ENCODE data around the gene PSTPIP2. TPM values are rescaled to one million over a fixed set of nuclear protein-coding genes. Genes with fewer than 3 reads are reported as not detected.

Gene PSTPIP2
- total and polyA plus RNA-seq, 2 of the 13 experiments (the other 11 are each of a cell fraction or from before 2014, with no cell fraction given), result 0.25 to 0.27 TPM

DNA sequence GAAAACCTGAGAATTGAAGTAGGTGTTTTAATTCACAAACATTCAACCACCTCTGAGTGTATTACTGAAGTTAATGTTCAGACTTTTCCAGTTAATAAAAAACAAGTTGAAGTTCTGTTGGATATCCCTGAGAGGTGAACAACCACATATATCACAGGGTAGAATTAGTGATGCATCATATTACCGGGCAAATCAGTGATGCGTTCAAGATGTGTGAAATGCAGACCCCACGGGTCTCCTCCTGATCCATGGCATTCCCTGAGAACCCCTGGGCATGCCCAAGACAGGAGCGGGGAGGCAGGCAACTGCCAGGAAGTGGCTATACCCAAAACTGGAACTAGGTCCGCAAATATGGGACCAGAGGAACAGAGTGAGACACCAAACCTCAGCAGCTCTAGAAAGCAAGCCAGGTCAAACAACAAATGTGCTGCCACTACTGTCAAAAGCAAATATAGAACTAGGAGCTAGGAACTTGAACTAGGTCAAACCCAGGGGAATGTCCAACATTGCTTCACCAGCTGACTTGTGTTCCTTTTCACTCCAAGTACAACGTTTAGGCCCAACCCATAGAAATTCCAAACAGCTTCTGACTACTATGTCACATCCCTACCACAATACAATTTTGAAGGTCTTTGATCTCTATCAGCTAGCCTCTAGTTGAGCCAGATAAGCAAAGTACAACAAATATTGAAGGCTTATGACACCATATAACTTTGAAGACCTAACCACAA, 20.2 kb downstream of the PSTPIP2 start (continued):
- TF ChIP-seq NFE2L1 (CRISPR knock-in tag; IDR thresholded peaks at IDR 0.05; ENCODE audit: borderline replicate concordance), result no peak
- TF ChIP-seq XRCC5 (optimal IDR thresholded peaks at IDR 0.05; ENCODE audit: low read length), result no peak
- no peak for TF ChIP-seq ARNT (IDR thresholded peaks at IDR 0.05)
- TF ChIP-seq ZNF317 (CRISPR knock-in tag; IDR thresholded peaks at IDR 0.05), result 0 out of 2 replicates have a peak, but pooled peaks have one; percentile 48
- TF ChIP-seq, protein P1, sequence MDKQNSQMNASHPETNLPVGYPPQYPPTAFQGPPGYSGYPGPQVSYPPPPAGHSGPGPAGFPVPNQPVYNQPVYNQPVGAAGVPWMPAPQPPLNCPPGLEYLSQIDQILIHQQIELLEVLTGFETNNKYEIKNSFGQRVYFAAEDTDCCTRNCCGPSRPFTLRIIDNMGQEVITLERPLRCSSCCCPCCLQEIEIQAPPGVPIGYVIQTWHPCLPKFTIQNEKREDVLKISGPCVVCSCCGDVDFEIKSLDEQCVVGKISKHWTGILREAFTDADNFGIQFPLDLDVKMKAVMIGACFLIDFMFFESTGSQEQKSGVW (CRISPR knock-in tag; IDR thresholded peaks at IDR 0.05; ENCODE audit: borderline replicate concordance), result no peak
- TF ChIP-seq, protein P2, sequence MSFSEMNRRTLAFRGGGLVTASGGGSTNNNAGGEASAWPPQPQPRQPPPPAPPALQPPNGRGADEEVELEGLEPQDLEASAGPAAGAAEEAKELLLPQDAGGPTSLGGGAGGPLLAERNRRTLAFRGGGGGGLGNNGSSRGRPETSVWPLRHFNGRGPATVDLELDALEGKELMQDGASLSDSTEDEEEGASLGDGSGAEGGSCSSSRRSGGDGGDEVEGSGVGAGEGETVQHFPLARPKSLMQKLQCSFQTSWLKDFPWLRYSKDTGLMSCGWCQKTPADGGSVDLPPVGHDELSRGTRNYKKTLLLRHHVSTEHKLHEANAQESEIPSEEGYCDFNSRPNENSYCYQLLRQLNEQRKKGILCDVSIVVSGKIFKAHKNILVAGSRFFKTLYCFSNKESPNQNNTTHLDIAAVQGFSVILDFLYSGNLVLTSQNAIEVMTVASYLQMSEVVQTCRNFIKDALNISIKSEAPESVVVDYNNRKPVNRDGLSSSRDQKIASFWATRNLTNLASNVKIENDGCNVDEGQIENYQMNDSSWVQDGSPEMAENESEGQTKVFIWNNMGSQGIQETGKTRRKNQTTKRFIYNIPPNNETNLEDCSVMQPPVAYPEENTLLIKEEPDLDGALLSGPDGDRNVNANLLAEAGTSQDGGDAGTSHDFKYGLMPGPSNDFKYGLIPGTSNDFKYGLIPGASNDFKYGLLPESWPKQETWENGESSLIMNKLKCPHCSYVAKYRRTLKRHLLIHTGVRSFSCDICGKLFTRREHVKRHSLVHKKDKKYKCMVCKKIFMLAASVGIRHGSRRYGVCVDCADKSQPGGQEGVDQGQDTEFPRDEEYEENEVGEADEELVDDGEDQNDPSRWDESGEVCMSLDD (CRISPR knock-in tag; IDR thresholded peaks at IDR 0.05; ENCODE audit: borderline replicate concordance), result no peak
- TF ChIP-seq, protein P3, sequence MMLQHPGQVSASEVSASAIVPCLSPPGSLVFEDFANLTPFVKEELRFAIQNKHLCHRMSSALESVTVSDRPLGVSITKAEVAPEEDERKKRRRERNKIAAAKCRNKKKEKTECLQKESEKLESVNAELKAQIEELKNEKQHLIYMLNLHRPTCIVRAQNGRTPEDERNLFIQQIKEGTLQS (CRISPR knock-in tag; IDR thresholded peaks at IDR 0.05), result no peak
- TF ChIP-seq, protein P4, sequence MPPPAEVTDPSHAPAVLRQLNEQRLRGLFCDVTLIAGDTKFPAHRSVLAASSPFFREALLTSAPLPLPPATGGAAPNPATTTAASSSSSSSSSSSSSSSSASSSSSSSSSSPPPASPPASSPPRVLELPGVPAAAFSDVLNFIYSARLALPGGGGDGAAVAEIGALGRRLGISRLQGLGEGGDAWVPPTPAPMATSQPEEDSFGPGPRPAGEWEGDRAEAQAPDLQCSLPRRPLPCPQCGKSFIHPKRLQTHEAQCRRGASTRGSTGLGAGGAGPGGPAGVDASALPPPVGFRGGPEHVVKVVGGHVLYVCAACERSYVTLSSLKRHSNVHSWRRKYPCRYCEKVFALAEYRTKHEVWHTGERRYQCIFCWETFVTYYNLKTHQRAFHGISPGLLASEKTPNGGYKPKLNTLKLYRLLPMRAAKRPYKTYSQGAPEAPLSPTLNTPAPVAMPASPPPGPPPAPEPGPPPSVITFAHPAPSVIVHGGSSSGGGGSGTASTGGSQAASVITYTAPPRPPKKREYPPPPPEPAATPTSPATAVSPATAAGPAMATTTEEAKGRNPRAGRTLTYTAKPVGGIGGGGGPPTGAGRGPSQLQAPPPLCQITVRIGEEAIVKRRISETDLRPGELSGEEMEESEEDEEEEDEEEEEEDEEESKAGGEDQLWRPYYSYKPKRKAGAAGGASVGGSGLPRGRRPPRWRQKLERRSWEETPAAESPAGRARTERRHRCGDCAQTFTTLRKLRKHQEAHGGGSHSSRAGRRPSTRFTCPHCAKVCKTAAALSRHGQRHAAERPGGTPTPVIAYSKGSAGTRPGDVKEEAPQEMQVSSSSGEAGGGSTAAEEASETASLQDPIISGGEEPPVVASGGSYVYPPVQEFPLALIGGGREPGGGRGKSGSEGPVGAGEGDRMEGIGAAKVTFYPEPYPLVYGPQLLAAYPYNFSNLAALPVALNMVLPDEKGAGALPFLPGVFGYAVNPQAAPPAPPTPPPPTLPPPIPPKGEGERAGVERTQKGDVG (CRISPR knock-in tag; IDR thresholded peaks at IDR 0.05; ENCODE audit: borderline replicate concordance), result no peak
- TF ChIP-seq ZNF572 (CRISPR knock-in tag; IDR thresholded peaks at IDR 0.05), result no peak
- TF ChIP-seq SOX6 (IDR thresholded peaks at IDR 0.05), result no peak
- peak; percentile 97 for TF ChIP-seq SOX6 (CRISPR knock-in tag; IDR thresholded peaks at IDR 0.05)
- TF ChIP-seq ZNF562 (CRISPR knock-in tag; IDR thresholded peaks at IDR 0.05; ENCODE audit: borderline replicate concordance), result no peak
- TF ChIP-seq, protein P5, sequence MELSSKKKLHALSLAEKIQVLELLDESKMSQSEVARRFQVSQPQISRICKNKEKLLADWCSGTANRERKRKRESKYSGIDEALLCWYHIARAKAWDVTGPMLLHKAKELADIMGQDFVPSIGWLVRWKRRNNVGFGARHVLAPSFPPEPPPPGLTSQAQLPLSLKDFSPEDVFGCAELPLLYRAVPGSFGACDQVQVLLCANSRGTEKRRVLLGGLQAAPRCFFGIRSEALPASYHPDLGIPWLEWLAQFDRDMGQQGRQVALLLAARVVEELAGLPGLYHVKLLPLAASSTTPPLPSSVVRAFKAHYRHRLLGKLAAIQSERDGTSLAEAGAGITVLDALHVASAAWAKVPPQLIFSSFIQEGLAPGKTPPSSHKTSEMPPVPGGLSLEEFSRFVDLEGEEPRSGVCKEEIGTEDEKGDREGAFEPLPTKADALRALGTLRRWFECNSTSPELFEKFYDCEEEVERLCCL (CRISPR knock-in tag; IDR thresholded peaks at IDR 0.05; ENCODE audit: borderline replicate concordance), result no peak
- no peak for TF ChIP-seq ARNTL (CRISPR knock-in tag; IDR thresholded peaks at IDR 0.05)
- TF ChIP-seq, protein P6, sequence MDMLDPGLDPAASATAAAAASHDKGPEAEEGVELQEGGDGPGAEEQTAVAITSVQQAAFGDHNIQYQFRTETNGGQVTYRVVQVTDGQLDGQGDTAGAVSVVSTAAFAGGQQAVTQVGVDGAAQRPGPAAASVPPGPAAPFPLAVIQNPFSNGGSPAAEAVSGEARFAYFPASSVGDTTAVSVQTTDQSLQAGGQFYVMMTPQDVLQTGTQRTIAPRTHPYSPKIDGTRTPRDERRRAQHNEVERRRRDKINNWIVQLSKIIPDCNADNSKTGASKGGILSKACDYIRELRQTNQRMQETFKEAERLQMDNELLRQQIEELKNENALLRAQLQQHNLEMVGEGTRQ (IDR thresholded peaks at IDR 0.05; ENCODE audit: low read depth, low read length), result no peak
- TF ChIP-seq, protein P6 (CRISPR knock-in tag; IDR thresholded peaks at IDR 0.05; ENCODE audit: borderline replicate concordance), result peak; percentile 37; the same call in 1 of the 2 replicates
- 0 out of 2 replicates have a peak, but pooled peaks have one; percentile 24 for TF ChIP-seq BHLHE40 (IDR thresholded peaks at IDR 0.05; ENCODE audit: low read length)
- TF ChIP-seq EHMT2 (IDR thresholded peaks at IDR 0.05; ENCODE audit: borderline replicate concordance, low read depth, low read length), result peak; percentile 43; the same call in 1 of the 2 replicates
- TF ChIP-seq SMC3 (IDR thresholded peaks at IDR 0.05; ENCODE audit: low read length), result peak; percentile 27; the same call in 1 of the 2 replicates

All from HepG2 (cell line).